ENCODE results near the gene OR51B6.

DNA sequence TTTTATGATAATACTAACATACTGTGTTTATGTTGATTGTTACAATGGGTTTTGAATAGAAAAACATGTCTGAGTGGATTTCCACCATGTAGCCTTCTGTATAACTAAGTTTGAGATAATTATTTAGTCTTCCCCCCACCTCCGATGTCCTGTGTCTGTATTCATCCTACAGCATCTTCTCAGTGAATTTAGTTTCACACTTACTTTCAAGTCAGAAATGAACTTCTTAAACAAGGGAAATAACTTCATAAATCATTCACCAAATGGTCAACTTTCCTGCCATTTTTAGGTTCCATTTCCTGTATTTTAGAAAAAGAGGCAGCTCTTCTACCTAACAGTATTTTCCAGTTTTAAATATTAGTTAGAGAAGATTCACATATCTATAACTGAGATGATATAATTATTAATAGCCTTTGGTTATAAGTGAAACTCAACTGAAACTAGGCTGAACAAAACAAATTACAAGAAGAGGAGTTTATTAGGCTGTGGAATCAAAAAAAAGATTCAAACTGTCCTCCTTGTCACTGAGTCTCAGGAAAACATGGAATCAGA, 11.5 kb upstream of the OR51B6 start:
- no peak for TF ChIP-seq EP300 (IDR thresholded peaks at IDR 0.05; ENCODE audit: low read depth in 2 of 2, low read length in 2 of 2)
- TF ChIP-seq EP300 (CRISPR knock-in tag; IDR thresholded peaks at IDR 0.05; ENCODE audit: borderline replicate concordance) = no peak
- TF ChIP-seq IRF9 (CRISPR knock-in tag; IDR thresholded peaks at IDR 0.05; ENCODE audit: borderline replicate concordance) = no peak
- no peak for TF ChIP-seq ZKSCAN1 (IDR thresholded peaks at IDR 0.05; ENCODE audit: low read length)
- no peak for TF ChIP-seq HMGA1 (CRISPR knock-in tag; conservative IDR thresholded peaks at IDR 0.05)
- no peak for TF ChIP-seq ZNF841 (CRISPR knock-in tag; IDR thresholded peaks at IDR 0.05; ENCODE audit: borderline replicate concordance)
- TF ChIP-seq ZSCAN25 (CRISPR knock-in tag; IDR thresholded peaks at IDR 0.05) = no peak
